ENCODE measurements around the gene CEP72.
"Not testable (repeated sequence)": the region's sequence is repeated elsewhere in the genome, so short reads cannot be mapped to it uniquely, and the experiment has no call there.

CEP72 gene

DNA sequence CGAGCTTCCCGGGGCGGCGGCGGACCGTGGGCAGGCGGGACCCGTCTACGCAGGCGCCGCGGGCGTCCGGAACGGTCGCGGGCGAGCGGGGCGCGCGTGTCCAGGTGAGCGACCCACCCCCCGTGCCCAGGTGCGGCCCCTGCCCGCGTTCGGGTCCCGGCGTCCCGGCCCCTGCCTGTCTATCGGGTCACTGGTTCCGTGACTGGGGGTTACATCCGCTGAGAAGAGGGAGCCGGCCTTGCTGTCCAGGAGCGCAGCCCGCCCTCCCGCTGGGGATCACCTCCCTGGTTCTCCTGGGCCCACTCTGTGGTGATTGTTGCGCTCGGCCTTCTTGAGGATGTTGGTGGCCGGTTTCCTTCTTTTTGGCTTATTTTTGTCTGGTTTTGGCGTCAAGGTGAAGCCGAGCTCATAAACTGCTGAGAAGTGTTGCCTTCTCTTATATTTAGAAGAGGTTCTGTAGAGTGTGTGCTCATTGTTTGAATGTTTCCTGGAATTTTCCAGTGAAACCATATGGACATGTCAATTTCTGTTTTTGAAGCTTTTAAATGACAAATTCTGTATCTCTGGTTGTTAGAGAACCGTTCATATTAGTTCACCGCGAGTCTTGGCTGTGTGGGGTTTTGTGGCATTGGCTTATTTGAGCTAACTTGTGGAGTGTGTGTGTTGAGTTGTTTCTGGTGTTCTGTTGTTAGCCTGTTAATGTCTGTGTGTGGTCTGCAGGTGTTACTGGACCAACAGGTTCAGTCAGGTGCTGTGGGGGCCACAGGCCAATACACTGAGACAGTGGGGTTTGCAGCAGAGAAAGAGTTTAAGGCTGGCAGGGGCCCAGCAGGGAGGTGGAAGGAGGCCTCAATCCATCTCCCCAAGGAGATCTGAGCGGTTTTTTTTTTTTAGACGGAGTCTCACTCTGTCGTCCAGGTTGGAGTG, 621 bp downstream of the CEP72 start:
- DNase-seq (ENCODE audit: low spot score), result no peak

DNA sequence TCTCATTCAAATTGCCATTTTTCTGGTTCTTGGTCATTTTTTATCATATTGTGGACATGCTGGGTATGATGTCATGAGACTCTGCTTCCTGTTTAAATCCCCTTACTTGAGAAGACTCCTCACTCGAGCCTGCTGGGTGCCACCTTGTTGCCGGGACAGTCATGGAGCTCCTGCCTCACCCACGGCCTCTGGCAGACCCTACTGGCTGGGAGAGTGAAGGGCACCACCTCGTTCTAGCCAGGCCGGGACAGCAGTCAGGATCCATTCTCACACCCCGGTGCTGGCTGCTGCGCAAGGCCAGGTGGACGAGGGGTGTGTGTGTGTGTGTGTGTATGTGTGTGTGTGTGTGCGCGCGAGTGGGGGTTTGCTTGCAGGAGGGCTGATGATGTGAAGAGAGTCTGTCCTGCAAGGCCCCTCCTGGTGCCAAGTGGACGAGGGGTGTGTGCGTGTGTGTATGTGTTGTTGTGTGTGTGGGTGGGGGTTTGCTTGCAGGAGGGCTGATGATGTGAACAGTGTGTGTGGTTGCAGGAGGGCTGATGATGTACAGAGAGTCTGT, 4.4 kb downstream of the CEP72 start:
- DNase-seq (ENCODE audit: low spot score), result no peak

DNA sequence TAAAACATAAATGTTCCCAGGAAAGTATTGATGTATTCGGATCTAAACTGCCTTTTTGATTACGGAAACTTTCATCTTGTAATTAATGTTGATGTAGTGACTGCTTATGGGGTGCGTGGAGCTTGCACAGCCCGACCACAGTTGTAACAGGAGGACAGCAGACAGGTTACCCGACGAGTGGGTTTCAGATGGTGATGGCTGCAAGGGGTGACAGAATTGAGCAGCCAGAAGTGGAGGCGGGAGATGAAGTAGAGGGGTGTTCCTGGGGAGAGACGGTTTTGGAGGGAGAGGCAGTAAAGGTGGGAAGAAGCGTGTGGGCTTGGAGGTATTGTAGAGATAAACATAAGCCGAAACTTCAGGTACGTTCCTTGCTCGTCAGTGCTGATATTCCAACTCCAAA, 5.8 kb downstream of the CEP72 start:
- no peak for DNase-seq (ENCODE audit: low spot score)

DNA sequence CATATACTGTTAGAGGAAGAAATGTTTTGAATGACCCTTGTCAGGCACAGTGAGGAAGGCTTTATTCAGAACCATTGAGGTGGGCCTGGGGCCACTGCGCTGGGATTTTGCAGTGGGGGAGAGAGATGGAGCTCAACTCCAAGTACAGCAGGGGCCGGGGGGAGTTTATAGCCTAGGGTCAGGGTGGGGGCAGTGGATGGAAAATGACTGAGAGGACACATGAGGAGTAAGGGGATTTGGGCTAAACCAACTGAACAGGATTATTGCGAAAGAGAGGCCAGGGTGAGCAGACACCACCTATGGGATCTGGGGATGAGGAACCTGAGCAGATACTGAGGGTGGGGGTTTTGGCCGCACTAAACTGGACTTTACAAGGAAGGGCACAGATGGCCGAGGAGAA, 6.3 kb downstream of the CEP72 start:
- no peak for DNase-seq (ENCODE audit: low spot score)

DNA sequence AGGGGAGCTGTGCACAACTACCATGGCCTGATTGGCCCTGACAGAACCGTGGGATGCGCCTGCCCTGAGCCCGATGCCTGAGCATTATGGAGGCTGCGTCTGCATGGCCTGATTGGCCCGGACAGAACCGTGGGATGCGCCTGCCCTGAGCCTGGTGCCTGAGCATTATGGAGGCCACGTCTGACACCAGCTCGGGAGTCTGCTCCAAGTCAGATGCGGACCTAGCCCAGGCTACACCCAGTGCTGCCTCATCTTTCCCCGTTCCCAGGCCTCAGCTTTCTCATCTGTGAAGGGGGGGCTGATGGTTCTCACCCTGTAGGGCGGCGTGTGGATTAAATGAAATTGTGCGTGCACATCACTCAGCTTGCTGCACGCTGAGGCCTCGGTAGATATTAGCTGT, 7.3 kb downstream of the CEP72 start:
- no peak for DNase-seq (ENCODE audit: low spot score)

DNA sequence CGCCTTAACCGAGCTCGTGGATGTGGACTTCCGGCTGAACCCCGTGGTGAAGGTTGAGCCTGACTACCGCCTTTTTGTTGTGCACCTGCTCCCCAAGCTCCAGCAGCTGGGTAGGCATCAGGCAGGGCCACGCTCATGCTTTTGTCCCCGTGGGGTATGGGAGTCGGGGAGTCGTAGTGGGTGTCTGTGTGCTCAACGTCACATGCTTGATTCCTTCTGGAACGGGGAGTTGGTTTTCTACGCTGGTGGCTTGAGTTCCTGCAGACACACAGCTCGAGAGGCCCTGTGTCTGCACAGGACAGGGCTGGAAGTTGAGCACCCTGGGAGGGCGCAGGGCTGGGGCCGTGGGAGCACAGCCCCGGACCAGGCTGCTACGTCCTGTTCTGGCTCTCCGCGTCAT, 8.0 kb downstream of the CEP72 start:
- no peak for DNase-seq (ENCODE audit: low spot score)

DNA sequence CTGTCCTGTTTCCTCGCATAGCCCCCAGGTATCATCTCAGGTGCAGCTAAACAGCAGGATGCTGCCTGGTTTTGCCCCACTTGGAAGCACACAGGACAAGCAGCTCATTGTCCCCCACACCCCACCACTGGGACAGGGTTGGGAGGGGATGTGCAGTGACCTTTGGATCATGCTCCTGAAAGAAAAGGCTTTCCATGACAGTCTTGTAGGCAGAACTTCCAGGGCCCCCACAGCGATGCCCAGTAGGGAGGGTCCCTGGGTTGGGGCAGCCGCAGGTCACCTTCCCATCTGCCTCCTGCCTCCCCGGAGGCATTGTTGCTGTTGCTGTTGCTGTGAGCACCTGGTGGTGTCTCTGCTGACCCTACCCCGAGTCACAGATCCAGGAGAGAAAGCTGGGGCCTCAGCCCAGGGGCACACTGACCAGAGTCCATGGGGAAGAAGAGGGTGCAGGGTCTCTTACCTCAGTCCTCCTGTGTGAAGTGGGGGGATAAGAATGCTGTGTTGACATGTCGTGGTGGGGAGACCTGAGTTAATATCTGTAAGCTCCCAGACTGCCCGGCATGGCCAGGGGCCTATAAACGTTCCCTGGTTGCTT, 8.5 kb downstream of the CEP72 start:
- DNase-seq (ENCODE audit: low spot score), result no peak

DNA sequence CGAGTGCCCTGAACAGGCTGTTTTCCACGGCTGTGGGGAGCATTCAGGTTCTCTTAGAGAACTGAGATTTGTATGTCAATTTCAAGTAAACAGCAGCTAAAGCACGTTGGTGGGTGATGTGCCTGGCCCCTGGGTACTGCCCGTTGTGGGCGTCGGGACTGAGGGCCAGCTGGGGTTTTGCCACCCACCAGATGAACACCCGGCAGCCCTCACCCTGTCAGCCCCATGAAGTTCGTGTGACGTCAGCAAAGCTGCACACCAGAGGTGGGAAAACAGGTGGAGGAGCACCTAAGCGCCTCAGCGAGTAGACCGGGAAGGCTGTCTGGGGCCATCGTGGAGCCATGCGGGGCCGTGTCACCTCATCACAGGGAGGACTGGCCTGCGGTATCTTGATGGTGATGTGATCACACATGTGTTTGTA, 9.2 kb downstream of the CEP72 start:
- no peak for DNase-seq (ENCODE audit: low spot score)

DNA sequence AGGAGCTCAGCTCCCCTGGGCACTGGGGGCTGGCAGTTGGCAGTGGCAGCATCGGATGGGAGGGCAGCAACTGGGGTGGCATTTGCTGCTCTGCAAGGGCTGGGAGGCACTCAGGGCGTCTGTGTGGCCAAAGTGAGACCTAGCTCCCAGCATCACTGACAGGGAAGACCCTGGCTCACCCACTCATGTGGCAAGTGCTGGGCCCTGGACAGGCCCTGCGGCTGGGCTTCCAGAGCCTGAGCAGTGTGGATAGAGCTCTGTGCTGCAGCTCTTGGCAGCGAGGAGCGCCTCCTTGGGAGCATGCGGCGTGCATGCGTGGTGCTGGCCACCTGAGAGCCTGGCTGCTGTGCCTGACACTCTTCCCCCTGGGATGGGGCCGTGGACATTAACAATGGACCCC, 10.2 kb downstream of the CEP72 start:
- no peak for DNase-seq (ENCODE audit: low spot score)

DNA sequence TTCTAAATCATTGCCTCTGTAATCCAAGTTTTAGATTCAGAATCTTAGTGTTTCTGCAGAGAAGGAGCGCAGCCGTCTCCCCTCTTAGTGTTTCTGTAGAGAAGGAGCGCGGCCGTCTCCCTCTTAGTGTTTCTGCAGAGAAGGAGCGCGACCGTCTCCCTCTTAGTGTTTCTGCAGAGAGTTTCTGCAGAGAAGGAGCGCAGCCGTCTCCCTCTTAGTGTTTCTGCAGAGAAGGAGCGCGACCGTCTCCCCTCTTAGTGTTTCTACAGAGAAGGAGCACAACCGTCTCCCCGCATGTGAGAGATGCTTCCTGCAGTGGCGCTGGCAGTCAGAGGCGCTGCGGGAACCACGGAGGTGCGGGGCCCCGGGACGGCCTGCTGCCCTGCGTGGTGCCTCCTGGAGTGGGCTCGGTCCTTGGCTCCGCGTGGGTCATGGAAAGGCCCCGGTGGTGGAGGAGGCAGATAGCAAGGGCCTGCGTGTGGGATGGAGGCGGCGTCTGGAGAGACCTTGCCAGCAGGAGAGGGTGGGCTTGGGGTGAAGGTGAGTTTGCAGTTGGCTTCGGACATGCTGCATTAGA, 10.9 kb downstream of the CEP72 start:
- no peak for DNase-seq (ENCODE audit: low spot score)

DNA sequence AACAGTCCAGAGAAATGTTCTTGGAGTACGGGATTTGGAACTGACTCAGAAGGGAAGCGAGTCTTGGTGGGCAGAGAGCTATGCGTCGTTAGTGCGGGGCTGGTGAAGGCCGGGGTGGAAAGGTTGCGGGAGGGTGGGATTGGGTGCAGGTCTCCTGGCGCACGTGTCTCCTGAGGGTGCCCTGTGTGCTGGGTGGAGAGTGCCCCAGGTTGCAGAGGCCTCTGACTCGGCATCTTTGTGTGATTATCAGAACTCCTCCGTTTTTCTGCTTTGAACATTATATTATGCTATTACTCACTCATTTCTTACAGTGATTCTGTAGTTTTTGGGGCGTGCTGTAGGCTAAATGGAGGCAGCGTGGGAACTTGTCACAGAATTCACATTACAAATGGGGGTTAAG, 11.4 kb downstream of the CEP72 start:
- DNase-seq (ENCODE audit: low spot score), result no peak

DNA sequence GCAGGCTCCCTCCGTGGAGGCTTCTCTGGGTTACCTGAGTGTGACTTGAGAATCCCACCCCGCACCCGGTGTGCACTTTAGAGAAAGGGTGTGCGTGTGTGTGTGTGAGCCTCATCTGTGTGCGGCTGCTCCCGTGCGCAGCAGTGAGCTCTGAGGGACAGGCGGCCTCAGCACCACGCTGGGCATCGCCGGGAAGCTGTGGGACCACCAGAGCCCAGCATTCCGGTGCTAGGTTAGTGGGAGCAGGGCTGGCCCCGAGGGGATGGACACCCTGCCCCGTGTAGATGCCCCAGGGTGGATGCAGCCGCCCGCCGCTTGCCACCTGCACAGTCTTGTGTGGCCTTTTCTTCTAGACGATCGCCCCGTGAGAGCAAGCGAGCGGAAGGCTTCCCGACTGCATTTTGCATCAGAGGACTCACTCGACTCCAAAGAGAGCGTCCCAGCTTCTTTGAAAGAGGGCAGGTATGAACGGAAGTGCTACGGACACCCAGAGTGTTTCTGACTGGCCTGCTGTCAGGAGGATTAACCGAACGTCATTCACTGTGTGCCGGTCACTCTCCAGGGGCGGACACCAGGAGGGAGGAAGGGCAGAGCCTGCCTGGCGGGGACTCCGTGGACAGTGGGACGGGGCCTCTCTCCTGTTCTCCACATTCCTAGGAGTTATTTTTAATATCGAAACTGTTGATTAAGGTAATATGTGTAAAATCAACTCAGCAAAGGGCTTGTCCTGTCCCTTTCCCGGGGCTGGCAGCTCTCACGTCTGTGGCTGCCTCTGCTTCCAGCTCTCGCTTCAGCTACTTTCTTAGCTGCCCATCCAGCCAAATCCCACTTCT, 12.2 kb downstream of the CEP72 start:
- DNase-seq (ENCODE audit: low spot score), result no peak

DNA sequence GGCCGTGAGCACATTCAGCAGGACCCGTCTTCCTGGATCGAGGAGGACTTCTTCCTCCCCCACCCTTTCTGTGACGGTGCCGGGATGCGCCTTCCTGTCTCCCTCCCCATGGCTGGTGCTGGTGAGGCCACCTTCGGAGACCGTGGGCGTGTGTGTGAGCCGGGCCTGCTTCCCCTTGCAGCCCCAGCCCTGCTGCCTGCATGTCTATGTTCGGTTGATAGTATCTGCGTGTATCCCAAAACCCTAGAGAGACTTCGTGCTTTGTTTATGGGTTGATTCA, 12.8 kb downstream of the CEP72 start:
- DNase-seq (ENCODE audit: low spot score), result no peak

DNA sequence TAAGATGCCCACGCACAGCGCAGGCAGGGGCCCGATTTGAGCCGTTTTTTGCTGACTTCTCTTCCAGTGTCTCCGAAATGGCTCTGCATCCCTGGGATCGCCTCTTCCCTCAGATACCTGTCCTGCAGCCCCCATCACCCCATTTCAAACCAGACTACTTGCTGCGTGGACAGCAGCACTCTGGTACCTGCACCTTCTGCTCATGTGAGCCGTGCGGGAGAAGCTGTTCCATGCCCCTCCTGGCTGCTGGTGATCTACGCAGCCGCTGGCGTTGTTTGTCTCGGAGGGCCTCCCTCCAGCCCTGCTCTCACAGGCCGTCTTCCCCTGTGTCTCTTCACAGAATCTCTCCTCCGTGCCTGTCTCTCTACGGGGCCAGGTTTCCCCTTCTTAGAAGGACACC, 13.4 kb downstream of the CEP72 start:
- DNase-seq (ENCODE audit: low spot score), result no peak

DNA sequence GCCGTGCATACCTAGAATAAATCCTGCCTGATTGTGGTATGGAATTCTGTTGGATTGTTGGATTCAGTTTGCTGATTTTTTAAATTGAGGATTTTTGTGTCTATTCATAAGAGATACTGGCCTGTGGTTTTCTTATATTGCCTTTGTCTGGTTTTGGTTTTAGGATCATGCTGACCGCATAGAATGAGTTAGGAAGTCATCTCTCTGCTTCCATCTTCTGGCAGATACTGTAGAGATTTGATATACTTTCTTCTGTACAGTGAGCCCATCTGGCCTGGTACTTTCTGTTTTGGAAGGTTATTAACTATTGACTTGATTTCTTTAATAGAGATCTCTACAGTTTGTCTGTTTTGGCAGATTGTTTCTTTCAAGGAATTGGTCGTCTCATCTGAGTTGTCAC, 14.7 kb downstream of the CEP72 start:
- no peak for DNase-seq (ENCODE audit: low spot score)

DNA sequence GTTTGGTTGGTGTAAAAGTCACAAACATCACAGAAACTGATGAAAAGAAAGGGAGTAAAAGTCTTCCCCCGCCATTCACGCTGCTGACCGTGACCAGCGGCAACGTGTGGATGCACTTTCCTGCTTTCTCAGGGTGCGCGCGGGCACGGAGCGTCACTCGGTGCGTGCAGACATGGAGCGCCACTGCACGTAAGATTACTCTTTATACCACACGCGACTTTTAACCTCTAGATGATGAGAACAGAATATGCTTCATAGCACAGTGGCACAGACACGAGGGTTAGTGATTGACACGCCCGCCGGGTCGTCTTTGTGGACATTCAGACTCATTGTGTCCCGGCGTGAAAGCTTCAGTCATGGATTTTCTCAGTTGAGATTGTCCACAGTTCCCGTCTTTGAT, 15.7 kb downstream of the CEP72 start:
- DNase-seq (ENCODE audit: low spot score), result no peak

DNA sequence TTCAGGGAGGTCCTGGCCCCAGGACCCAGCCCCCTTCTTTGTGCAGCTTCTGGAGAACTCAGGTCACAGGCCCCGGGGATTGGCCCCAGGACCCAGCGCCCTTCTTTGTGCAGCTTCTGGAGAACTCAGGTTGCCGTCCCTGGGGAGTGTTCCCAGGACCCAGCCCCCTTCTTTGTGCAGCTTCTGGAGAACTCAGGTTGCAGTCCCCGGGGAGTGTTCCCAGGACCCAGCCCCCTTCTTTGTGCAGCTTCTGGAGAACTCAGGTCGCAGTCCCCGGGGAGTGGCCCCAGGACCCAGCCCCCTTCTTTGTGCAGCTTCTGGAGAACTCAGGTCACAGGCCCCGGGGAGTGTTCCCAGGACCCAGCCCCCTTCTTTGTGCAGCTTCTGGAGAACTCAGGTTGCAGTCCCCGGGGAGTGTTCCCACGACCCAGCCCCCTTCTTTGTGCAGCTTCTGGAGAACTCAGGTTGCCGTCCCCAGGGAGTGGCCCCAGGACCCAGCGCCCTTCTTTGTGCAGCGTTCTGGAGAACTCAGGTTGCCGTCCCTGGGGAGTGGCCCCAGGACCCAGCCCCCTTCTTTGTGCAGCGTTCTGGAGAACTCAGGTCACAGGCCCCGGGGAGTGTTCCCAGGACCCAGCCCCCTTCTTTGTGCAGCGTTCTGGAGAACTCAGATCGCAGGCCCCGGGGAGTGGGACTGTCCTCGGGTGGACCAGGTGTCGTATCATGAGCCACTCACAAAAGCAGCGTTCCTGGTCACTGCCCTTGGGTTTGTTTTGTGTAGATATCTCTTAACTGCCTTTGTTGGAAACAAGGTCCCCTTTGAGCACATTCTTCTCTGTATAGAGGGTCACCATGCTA, 16.4 kb downstream of the CEP72 start:
- DNase-seq (ENCODE audit: low spot score), result not testable (repeated sequence)

DNA sequence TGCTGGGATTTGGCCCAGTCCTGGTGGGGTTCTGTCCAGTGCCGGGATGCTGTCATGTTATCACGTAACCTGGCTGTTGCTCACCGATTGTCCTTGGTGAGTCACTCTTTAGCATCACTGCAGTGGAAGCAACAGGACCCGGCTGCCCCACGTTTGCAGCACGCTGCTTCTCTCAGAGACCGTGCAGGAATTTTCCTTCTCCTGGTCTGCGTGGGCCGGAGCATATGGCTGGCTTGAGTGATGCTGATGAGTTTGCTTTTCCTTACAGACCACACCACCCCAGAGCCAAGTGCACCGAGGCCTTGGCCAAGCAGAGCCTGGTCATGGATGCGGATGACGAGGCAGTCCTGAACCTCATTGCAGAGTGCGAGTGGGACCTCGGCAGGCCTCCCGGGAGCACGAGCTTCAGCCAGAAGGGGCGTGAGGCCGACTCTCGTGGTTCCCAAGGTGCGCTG, 21.4 kb downstream of the CEP72 start:
- peak; percentile 21 for DNase-seq (ENCODE audit: low spot score)

DNA sequence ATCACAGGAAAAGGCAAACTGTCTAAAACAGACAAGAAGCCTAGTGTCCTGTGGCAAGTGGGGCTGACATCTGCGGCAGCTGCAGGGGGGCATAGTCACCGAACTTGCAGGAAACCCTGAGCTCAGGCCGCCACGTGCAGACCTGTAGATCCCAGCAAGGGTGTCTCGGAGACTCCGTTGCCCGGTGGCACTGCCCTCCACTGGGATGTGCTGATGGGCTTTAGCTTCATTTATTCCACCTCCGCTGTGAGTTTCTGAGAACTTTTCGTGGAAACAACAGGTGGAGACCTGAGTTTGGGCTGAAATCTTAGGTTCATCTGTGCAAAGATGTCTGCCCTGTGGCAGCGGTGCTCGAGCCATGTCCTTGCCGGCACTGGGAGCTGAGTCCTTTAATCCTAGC, 22.1 kb downstream of the CEP72 start:
- no peak for DNase-seq (ENCODE audit: low spot score)

DNA sequence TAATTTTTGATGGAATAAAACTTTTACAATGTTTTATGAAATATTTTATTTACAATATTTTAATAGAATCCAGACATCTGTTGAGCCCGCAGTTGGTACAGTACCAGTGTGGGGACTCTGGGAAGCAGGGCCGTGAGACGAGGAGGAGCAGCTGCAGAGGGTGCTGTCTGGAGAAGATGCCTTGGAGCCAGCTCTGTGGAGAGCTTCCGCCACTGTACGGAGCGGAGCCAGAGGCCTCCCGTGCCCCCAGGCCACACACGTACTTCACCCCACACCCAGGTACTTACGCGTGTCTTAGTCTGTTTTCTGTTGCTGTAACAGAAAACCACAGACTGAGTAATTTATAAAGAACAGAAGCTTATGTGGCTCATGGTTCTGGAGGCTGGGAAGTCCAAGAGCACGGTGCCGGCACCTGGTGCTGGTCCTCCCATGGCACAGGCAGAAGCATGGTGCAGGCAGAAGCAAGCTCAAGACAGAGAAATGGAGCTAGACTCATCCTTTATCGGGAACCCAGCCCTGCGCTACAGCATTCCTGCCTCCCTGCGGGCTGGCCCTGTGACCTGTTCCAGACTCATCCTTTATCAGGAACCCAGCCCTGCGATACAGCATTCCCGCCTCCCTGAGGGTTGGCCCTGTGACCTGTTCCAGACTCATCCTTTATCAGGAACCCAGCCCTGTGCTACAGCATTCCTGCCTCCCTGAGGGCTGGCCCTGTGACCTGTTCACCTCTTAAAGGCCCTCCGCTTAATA, 23.3 kb downstream of the CEP72 start:
- DNase-seq (ENCODE audit: low spot score), result no peak
